OCI-LY3 (cell line): Measurements from ENCODE around the gene SLC34A1.

Source experiments
- EZH2phosphoT487 ChIP-seq: fragments of 200-600 bp; shearing (Covaris generic); IDR thresholded peaks from 2 replicates; pipeline ENCODE4 v1.6.1; 2018; ENCODE audit warnings: antibody characterized with exemption, mixed run types, low read depth
- TF ChIP-seq, protein P1 (sequence below): fragments of 200-600, 300-600 bp; sonication (generic); IDR thresholded peaks from 2 replicates; pipeline ENCODE4 v1.5.1; 2014; ENCODE audit warnings: antibody characterized with exemption, low read length, low read depth

DNA sequence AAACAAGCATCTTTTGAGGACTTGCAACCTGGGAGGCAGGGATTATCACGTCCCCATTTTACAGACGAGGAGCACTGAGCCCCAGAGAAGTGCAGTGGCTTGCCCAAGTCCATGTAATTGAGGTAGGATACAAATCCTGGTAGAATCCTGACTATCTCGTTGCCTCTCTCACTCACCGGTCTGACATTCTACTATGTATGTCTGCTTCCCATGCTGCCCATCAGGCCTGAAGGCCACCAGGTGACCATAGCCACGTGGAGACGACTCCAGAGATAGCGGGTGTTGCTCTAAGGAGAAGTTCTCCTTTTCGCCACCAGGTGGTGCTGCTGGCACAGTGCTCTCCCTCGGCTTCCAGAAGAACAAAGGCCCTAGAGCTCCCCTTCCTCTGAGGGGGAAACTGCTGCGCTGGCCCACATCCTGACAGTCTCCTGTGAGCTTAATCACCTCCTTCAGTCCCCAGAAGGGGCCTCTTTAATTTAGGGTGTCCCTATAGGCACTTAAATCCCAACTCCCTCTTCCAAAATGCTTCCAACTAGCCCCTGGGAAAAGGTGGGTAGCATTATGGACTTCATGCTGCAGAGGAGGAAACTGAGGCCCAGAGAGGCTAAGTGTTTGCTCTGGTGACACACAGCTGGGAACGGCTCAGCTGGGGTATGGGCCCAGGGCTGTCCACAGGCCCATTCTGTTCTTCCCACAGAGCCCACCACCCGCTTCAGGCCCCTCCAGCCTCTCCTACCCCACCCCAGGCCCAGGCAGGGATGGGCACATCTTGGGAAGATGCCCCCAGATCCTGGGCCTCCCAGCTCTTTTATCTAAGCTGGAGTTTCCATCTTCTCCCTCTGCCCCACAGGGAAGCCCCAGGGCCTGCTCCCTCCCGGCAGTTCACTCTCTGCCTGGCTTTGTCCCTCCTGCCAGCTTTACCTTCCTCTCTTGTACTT is 6.4 kb downstream of the SLC34A1 start:
- TF ChIP-seq, protein P1, sequence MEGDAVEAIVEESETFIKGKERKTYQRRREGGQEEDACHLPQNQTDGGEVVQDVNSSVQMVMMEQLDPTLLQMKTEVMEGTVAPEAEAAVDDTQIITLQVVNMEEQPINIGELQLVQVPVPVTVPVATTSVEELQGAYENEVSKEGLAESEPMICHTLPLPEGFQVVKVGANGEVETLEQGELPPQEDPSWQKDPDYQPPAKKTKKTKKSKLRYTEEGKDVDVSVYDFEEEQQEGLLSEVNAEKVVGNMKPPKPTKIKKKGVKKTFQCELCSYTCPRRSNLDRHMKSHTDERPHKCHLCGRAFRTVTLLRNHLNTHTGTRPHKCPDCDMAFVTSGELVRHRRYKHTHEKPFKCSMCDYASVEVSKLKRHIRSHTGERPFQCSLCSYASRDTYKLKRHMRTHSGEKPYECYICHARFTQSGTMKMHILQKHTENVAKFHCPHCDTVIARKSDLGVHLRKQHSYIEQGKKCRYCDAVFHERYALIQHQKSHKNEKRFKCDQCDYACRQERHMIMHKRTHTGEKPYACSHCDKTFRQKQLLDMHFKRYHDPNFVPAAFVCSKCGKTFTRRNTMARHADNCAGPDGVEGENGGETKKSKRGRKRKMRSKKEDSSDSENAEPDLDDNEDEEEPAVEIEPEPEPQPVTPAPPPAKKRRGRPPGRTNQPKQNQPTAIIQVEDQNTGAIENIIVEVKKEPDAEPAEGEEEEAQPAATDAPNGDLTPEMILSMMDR = peak; percentile 90
- TF ChIP-seq EZH2phosphoT487 = no peak
